MCF 10A (cell line): ENCODE results near the gene EMC6. TPM values are rescaled to one million over a fixed set of nuclear protein-coding genes. Genes with fewer than 3 reads are reported as not detected.
A peak's percentile ranks its signal among the peaks of the same experiment; 100 is the strongest.

Experiments used
- Bru-seq: library from RNA; stranded (reverse); fragments of 400-500 nt; gene quantifications from one replicate; lab custom pipeline; 2021; lab: Mats Ljungman, UMichigan
- BruChase-seq, 2 experiments: library from RNA; stranded (reverse); fragments of 400-500 nt; gene quantifications; one replicate each; lab custom pipeline; 2021; lab: Mats Ljungman, UMichigan
- BruUV-seq: library from RNA; stranded (reverse); fragments of 400-500 nt; replicated peaks from 2 replicates; lab custom pipeline; 2021; lab: Mats Ljungman, UMichigan
- CTCF ChIA-PET: fragments of 300-600 bp; sonication (Branson Sonifier 250); formaldehyde crosslinking; extraction: SDS; loops from one replicate; lab custom pipeline; 2021; ENCODE audit warnings: antibody characterized with exemption, inconsistent platforms; lab: Yijun Ruan, JAX
- POLR2A ChIA-PET: fragments of 300-600, 350-650 bp; sonication (Branson Sonifier 250); formaldehyde crosslinking; extraction: SDS; loops from one replicate; lab custom pipeline; 2020; ENCODE audit warnings: antibody characterized with exemption, inconsistent platforms; lab: Yijun Ruan, JAX
- DNase-seq: peaks from one replicate; pipeline ENCODE4 v3.0.0-alpha.2; 2018; ENCODE audit not compliant: unreplicated experiment
- H3K27ac Mint-ChIP-seq: one replicate; pipeline ENCODE4 v1.8.0; 2022; ENCODE audit warnings: mild to moderate bottlenecking, low read depth, mixed read lengths; ENCODE audit not compliant: unreplicated experiment
- H3K27me3 Mint-ChIP-seq: one replicate; pipeline ENCODE4 v1.8.0; 2022; ENCODE audit warnings: mixed read lengths; ENCODE audit not compliant: insufficient read depth, unreplicated experiment
- H3K36me3 Mint-ChIP-seq: one replicate; pipeline ENCODE4 v1.8.0; 2022; ENCODE audit warnings: mild to moderate bottlenecking, moderate library complexity, mixed read lengths; ENCODE audit not compliant: insufficient read depth, unreplicated experiment
- H3K4me1 Mint-ChIP-seq: one replicate; pipeline ENCODE4 v1.8.0; 2022; ENCODE audit warnings: mixed read lengths; ENCODE audit not compliant: insufficient read depth, unreplicated experiment
- H3K4me3 Mint-ChIP-seq: one replicate; pipeline ENCODE4 v1.8.0; 2022; ENCODE audit warnings: mild to moderate bottlenecking, moderate library complexity, mixed read lengths; ENCODE audit not compliant: unreplicated experiment
- H3K9me3 Mint-ChIP-seq: one replicate; pipeline ENCODE4 v1.8.0; 2022; ENCODE audit warnings: mixed read lengths; ENCODE audit not compliant: unreplicated experiment
- intact Hi-C: fragments of 100-400 bp; cut with micrococcal nuclease; formaldehyde crosslinking; loops from 2 replicates; pipeline ENCODE4 v1.14.1; 2022
- long read RNA-seq: library from polyadenylated mRNA; stranded (forward); transcript quantifications from one replicate; pipeline ENCODE4 v2.0.0, GENCODE V29; 2022
- total RNA-seq: library from RNA; stranded (reverse); gene quantifications from 2 replicates; pipeline ENCODE4 v1.2.3, GENCODE V29; 2022
- TF ChIP-seq, protein P1 (sequence below): fragments of 200-600 bp; IDR thresholded peaks from one replicate; pipeline ENCODE4 v1.8.0; 2022; ENCODE audit warnings: antibody characterized with exemption, mild to moderate bottlenecking; ENCODE audit not compliant: unreplicated experiment

The EMC6 gene
- total RNA-seq (72.2 and 78.5 TPM in 2 replicates), Bru-seq, nascent RNA (percentile 95 among the genes with signal in this experiment), BruChase-seq, experiment 1, labeled RNA remaining after a 6-hour chase (percentile 99 among the genes with signal in this experiment), BruChase-seq, experiment 2, labeled RNA remaining after a 2-hour chase (percentile 99 among the genes with signal in this experiment)
- long read RNA-seq, transcript EMC6-201 (2 exons, 653 nt) = major isoform, 130 of 174 reads
- long read RNA-seq, transcript EMC6-202 (2 exons, 762 nt) = minor isoform, 35 of 174 reads
- long read RNA-seq, partial matches to known transcripts = 0 of 174 reads
- long read RNA-seq, other reads (novel, unspliced or antisense) = 9 of 174 reads

- Mint-ChIP-seq H3K4me1 (peaks cover 15% of the 10 kb centered on the region), H3K9me3 (no peaks in the 10 kb centered on the region), H3K27me3 (no peaks in the 10 kb centered on the region), H3K27ac (peak within 1 kb of the TSS; percentile 97), H3K4me3 (peak within 1 kb of the TSS; percentile 94), H3K36me3 (peaks cover 42% of the 10 kb centered on the region)
- no TSS peak for BruUV-seq
- POLR2A ChIA-PET = interaction anchor here (0.8 to 3.8 kb wide), 12 partner anchors 9 to 619 kb away, joined by 3 to 36 read pairs (median 10); partner anchors contain the start of genes ASPA, CTNS, HASPIN and P2RX5
- CTCF ChIA-PET = interaction anchor here (0.7 kb wide), 1 partner anchor 10 kb away, joined by 3 read pairs; no protein-coding TSS in a partner anchor
- DNase-seq = peak; percentile 97
- intact Hi-C loops = no loop called here
- TF ChIP-seq, protein P1, sequence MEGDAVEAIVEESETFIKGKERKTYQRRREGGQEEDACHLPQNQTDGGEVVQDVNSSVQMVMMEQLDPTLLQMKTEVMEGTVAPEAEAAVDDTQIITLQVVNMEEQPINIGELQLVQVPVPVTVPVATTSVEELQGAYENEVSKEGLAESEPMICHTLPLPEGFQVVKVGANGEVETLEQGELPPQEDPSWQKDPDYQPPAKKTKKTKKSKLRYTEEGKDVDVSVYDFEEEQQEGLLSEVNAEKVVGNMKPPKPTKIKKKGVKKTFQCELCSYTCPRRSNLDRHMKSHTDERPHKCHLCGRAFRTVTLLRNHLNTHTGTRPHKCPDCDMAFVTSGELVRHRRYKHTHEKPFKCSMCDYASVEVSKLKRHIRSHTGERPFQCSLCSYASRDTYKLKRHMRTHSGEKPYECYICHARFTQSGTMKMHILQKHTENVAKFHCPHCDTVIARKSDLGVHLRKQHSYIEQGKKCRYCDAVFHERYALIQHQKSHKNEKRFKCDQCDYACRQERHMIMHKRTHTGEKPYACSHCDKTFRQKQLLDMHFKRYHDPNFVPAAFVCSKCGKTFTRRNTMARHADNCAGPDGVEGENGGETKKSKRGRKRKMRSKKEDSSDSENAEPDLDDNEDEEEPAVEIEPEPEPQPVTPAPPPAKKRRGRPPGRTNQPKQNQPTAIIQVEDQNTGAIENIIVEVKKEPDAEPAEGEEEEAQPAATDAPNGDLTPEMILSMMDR = no peak
These were observed at the start of gene EMC6, which contains the start of gene TAX1BP3 for GRCh38 chr17:3668279-3669084. Gene EMC6 (plus strand): TSS chr17:3668812. CDS start chr17:3669147, 335 bp downstream. Gene TAX1BP3 (minus strand): TSS chr17:3668578. CDS start chr17:3668526, 52 bp downstream.

DNA sequence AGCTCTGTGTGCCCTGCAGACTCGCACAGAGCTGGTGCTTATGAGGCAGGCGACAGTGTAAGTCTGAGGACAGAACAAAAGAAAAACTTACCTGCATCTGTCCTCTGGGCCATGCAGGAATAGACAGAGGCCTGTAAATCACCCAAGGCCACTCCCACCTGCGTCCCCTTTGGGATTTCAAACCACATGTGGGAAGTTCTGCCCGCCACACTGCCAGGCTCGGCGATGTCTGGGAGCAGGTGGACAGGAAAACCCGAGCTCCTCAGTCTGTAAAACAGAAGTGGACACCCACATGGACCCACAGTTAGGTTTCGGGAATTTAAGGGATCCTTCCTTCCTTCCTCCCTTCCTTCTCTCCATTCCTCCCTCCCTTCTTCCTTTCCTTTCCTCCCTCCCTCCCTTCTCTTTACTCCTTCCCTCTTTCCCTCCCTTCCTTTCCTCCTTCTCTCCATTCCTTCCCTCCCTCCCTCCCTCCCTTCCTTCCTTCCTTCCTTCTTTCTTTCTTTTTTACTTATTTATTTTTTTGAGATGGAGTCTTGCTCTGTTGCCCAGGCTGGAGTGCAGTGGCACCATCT is 47.4 kb upstream of the EMC6 start:
- ChIA-PET CTCF (interaction anchor here (0.9 to 1.3 kb wide), 2 partner anchors 8 to 10 kb away, joined by 3 to 4 read pairs; no protein-coding TSS in a partner anchor), POLR2A (interaction anchor here (0.6 kb wide), 1 partner anchor 18 kb away, joined by 3 read pairs; no protein-coding TSS in a partner anchor)
- no peak overlapping the region for H3K27ac Mint-ChIP-seq
- BruUV-seq = no TSS peak
- no peaks in the 10 kb centered on the region for H3K27me3 Mint-ChIP-seq
- no peak overlapping the region for H3K4me3 Mint-ChIP-seq
- no peak for DNase-seq
- TF ChIP-seq, protein P1 = no peak
- no peaks in the 10 kb centered on the region for H3K9me3 Mint-ChIP-seq
- H3K4me1 Mint-ChIP-seq = no peaks in the 10 kb centered on the region
- H3K36me3 Mint-ChIP-seq = peaks cover 69% of the 10 kb centered on the region
- intact Hi-C loops = no loop called here

GRCh38 chr17:3622977-3623594 is 45.5 kb upstream of the EMC6 start:
- ChIA-PET CTCF (interaction anchor here (0.6 kb wide), 1 partner anchor 207 kb away, joined by 6 read pairs; no protein-coding TSS in a partner anchor), POLR2A (interaction anchor here (0.5 kb wide), 1 partner anchor 574 kb away, joined by 3 read pairs; no protein-coding TSS in a partner anchor)
- Mint-ChIP-seq H3K36me3 (peaks cover 74% of the 10 kb centered on the region), H3K9me3 (no peaks in the 10 kb centered on the region), H3K27ac (no peak overlapping the region), H3K4me3 (no peak overlapping the region), H3K4me1 (no peaks in the 10 kb centered on the region), H3K27me3 (no peaks in the 10 kb centered on the region)
- DNase-seq = no peak
- intact Hi-C loops = no loop called here
- TF ChIP-seq, protein P1 = no peak
- BruUV-seq = no TSS peak
